GM10266 (cell line): ENCODE data around the gene TRIM17.

Experiments
- DNase-seq: peaks from one replicate; pipeline ENCODE4 v3.0.0; 2012; ENCODE audit errors: extremely low spot score
- CTCF ChIP-seq: IDR thresholded peaks from 2 replicates; pipeline ENCODE4 v1.5.1; 2012; ENCODE audit warnings: mild to moderate bottlenecking, low read depth; ENCODE audit not compliant: control insufficient read depth, insufficient read depth; ENCODE audit errors: missing control alignments

Gene TRIM17

GRCh38 chr1:228358039-228358763 is 58.5 kb downstream of the TRIM17 start:
- no peak for DNase-seq
- TF ChIP-seq CTCF, result no peak
